Heart right ventricle (tissue), 16 donors: ENCODE measurements around the gene BACE1. TPM values are rescaled to one million over a fixed set of nuclear protein-coding genes. Genes with fewer than 3 reads are reported as not detected.
A peak's percentile ranks its signal among the peaks of the same experiment; 100 is the strongest.

ENCODE experiments used
- ATAC-seq, 8 donors: fragments of 200-7000 bp; cut with Tn5 transposase; one replicate each; pipeline ENCODE4 v1.9.1; 2020; ENCODE audit warnings: mild to moderate bottlenecking in 8 of 8, moderate library complexity in 8 of 8, moderate number of reproducible peaks in 1 of 8
- DNase-seq, 2 donors: peaks; one replicate each; pipeline ENCODE4 v3.0.0-alpha.2; 2020
- H3K27ac ChIP-seq, 10 donors: fragments of 200-600 bp; sonication (generic) in 2 of 10; one replicate each; pipeline versions ENCODE4 v1.5.0 to v1.8.0; 2020 to 2022; ENCODE audit warnings: mild to moderate bottlenecking in 3 of 10
- H3K27me3 ChIP-seq, 7 donors: fragments of 200-600 bp; one replicate each; pipeline ENCODE4 v1.8.0; 2021 to 2022; ENCODE audit warnings: mild to moderate bottlenecking in 2 of 7
- H3K36me3 ChIP-seq, 9 donors: fragments of 200-600 bp; sonication (generic) in 1 of 9; one replicate each; pipeline versions ENCODE4 v1.5.0 to v1.8.0; 2020 to 2022; ENCODE audit warnings: mild to moderate bottlenecking in 2 of 9
- H3K4me1 ChIP-seq, 9 donors: fragments of 200-600 bp; sonication (generic) in 1 of 9; one replicate each; pipeline versions ENCODE4 v1.5.0 to v1.8.0; 2020 to 2022; ENCODE audit warnings: mild to moderate bottlenecking in 4 of 9
- H3K4me3 ChIP-seq, 10 donors: fragments of 200-600 bp; sonication (generic) in 2 of 10; one replicate each; pipeline versions ENCODE4 v1.5.0 to v1.8.0; 2020 to 2022; ENCODE audit warnings: mild to moderate bottlenecking in 7 of 10, moderate library complexity in 2 of 10
- H3K9me3 ChIP-seq, 11 donors: fragments of 200-600 bp in 10 of 11; sonication (generic) in 2 of 11; one replicate each; pipeline versions ENCODE4 v1.5.0 to v1.8.0; 2013 to 2022; ENCODE audit warnings: mild to moderate bottlenecking in 2 of 11, control low read depth in 1 of 11, moderate library complexity in 1 of 11
- WGBS, 2 donors: extraction: QIAGEN DNeasy Blood & Tissue Kit; methylation state at CpG; one replicate each; pipeline ENCODE4 v1.1.7; 2013; ENCODE audit warnings: inconsistent platforms in 1 of 2; 5-methylcytosine and 5-hydroxymethylcytosine counted together
- intact Hi-C, 10 donors: fragments of 100-400 bp; cut with DNase I; formaldehyde crosslinking; loops; one replicate each; pipeline versions ENCODE4 v1.11.1 to v1.14.2; 2022
- polyA plus RNA-seq, 2 donors: library from polyadenylated mRNA; stranded (reverse); fragments of 200-250 nt; gene quantifications; one replicate each; pipeline ENCODE4 v1.2.3, GENCODE V29; 2013
- total RNA-seq, 10 donors: library from RNA; stranded (reverse); fragmentation: NEBNext Ultra II Directional in 3 of 10; extraction: Animal tissue kit (Norgen Biotek cat#: 25700) in 3 of 10; gene quantifications; one replicate each; pipeline versions ENCODE4 v1.2.1 to v1.2.4, GENCODE V29; 2021 to 2023
- TF ChIP-seq, protein P1 (sequence below), 9 donors: fragments of 200-600 bp; sonication (generic) in 2 of 9; IDR thresholded peaks; one replicate each; pipeline versions ENCODE4 v1.5.0 to v1.8.0; 2021 to 2022; ENCODE audit warnings: antibody characterized with exemption in 9 of 9, mild to moderate bottlenecking in 5 of 9, moderate library complexity in 1 of 9
- donor health status: Arrhythmogenic right ventricular cardiomyopathy.
- donor health status: ischemic (EF 13 %, LVEDD 7.1; RV severe dilation, severe dysfunction).
- donor health status: healthy with polysubstance abuse.
- donor health status: DM: no; HTN: yes; CAD: no.
- donor health status: DM: no; HTN: no; CAD: no.
- donor health status: ischemic (EF 25% LVEDD 6.9; RV normal size, moderate dysfunction).
- donor health status: ischemic (EF 25% LVEDD 5.7; RV mildly dilated, moderate dysfunction).
- donor health status: healthy.
- donor health status: DM: yes; HTN: yes; CAD: no.
- donor health status: Ischemic cardiomyopathy.
- donor health status: ischemic (EF 35%, LVEDD 5.7; RV mildly dilated, moderate dysfunction).
- donor health status: nonischemic (EF 11% LVEDD 7.7; RV severe dilation, severe dysfunction).
- donor health status: DM: yes; HTN: yes; CAD: no.
- donor health status: PGD.
- donor health status: ischemic (EF 29% LVEDD 5.4; RV normal size, mild dysfunction).
- donor health status: nonischemic (EF 23%, LVEDD 6.1; RV moderate dilation, normal function).

BACE1 gene
- total and polyA plus RNA-seq, 12 donors = 4.6 to 18.7 (median 14.6) TPM

GRCh38 chr11:117334896-117335295 lies 18.8 kb upstream of the BACE1 start:
- Histone ChIP-seq H3K27me3 (no peaks in the 10 kb centered on the region), H3K4me1 (peaks cover 0 to 4% (median 0%) of the 10 kb centered on the region in 9 donors), H3K4me3 (no peak overlapping the region), H3K9me3 (no peaks in the 10 kb centered on the region), H3K36me3 (peaks cover 0 to 42% (median 4%) of the 10 kb centered on the region in 9 donors), H3K27ac (no peak overlapping the region)
- DNase-seq = no peak
- no peak for ATAC-seq
- WGBS, 2 donors = 86 to 93% methylated on average over 6 of the region's 6 CpGs
- TF ChIP-seq, protein P1, sequence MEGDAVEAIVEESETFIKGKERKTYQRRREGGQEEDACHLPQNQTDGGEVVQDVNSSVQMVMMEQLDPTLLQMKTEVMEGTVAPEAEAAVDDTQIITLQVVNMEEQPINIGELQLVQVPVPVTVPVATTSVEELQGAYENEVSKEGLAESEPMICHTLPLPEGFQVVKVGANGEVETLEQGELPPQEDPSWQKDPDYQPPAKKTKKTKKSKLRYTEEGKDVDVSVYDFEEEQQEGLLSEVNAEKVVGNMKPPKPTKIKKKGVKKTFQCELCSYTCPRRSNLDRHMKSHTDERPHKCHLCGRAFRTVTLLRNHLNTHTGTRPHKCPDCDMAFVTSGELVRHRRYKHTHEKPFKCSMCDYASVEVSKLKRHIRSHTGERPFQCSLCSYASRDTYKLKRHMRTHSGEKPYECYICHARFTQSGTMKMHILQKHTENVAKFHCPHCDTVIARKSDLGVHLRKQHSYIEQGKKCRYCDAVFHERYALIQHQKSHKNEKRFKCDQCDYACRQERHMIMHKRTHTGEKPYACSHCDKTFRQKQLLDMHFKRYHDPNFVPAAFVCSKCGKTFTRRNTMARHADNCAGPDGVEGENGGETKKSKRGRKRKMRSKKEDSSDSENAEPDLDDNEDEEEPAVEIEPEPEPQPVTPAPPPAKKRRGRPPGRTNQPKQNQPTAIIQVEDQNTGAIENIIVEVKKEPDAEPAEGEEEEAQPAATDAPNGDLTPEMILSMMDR (IDR thresholded peaks at IDR 0.05) = no peak
- intact Hi-C loops = no loop called here

DNA sequence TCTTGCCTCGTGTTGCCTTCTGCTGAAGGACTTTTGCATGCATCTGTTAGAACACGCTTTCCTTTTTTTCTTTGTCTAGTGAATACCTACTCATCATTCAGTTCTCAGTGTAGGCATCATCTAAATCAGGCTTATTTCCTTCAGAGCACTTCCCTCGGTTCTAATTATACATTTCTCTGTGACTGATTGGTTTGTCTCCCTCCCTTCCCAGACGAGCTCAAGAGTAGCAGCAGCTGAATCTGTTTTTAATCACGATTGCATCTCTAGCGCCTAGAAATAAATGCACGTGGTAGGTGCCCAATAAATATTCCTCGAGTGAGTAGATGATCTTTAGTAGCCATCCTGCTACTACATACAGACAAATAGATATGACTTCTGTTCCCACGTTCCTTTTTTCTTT lies 17.9 kb upstream of the BACE1 start:
- Histone ChIP-seq H3K4me3 (no peak overlapping the region), H3K9me3 (no peaks in the 10 kb centered on the region), H3K27me3 (no peaks in the 10 kb centered on the region), H3K27ac (no peak overlapping the region), H3K4me1 (peaks cover 0 to 13% (median 5%) of the 10 kb centered on the region in 9 donors), H3K36me3 (peaks cover 0 to 32% (median 4%) of the 10 kb centered on the region in 9 donors)
- intact Hi-C loops = no loop called here
- ATAC-seq (no peak), DNase-seq (no peak)
- 83 to 87% methylated on average over 9 of the region's 9 CpGs for WGBS, 2 donors
- TF ChIP-seq, protein P1 (IDR thresholded peaks at IDR 0.05) = no peak

GRCh38 chr11:117332843-117333242 lies 16.8 kb upstream of the BACE1 start:
- TF ChIP-seq, protein P1 (IDR thresholded peaks at IDR 0.05) = no peak

GRCh38 chr11:117328375-117329010 lies 12.4 kb upstream of the BACE1 start:
- TF ChIP-seq, protein P1 (IDR thresholded peaks at IDR 0.05) = no peak
- intact Hi-C loops = no loop called here

More at GRCh38 chr11:117332843-117333242, 16.8 kb upstream of the BACE1 start:
- Histone ChIP-seq H3K27me3 (no peaks in the 10 kb centered on the region), H3K4me3 (no peak overlapping the region), H3K36me3 (peaks cover 0 to 21% (median 0%) of the 10 kb centered on the region in 9 donors), H3K9me3 (no peaks in the 10 kb centered on the region), H3K27ac (no peak overlapping the region), H3K4me1 (peaks cover 0 to 20% (median 12%) of the 10 kb centered on the region in 9 donors)
- intact Hi-C loops = no loop called here
- DNase-seq (no peak), ATAC-seq (no peak)
- WGBS, 2 donors = 50 to 73% methylated on average over 2 of the region's 2 CpGs

More at GRCh38 chr11:117328375-117329010, 12.4 kb upstream of the BACE1 start:
- ATAC-seq (peak; percentile 37 to 83 (median 62)), DNase-seq (peak in 1 of 2 donors; percentile 45)
- 2 to 5% methylated on average over 15 of the region's 15 CpGs for WGBS, 2 donors
- peak overlapping the region; percentile 44 to 97 (median 82) for H3K4me3 ChIP-seq
- H3K27ac ChIP-seq = peak overlapping the region; percentile 24 to 97 (median 92)
- H3K9me3 ChIP-seq = no peaks in the 10 kb centered on the region
- peaks cover 0 to 19% (median 12%) of the 10 kb centered on the region in 9 donors for H3K4me1 ChIP-seq
- H3K27me3 ChIP-seq = no peaks in the 10 kb centered on the region
- no peaks in the 10 kb centered on the region for H3K36me3 ChIP-seq
